ENCODE data around the gene FAM174C.

FAM174C gene

DNA sequence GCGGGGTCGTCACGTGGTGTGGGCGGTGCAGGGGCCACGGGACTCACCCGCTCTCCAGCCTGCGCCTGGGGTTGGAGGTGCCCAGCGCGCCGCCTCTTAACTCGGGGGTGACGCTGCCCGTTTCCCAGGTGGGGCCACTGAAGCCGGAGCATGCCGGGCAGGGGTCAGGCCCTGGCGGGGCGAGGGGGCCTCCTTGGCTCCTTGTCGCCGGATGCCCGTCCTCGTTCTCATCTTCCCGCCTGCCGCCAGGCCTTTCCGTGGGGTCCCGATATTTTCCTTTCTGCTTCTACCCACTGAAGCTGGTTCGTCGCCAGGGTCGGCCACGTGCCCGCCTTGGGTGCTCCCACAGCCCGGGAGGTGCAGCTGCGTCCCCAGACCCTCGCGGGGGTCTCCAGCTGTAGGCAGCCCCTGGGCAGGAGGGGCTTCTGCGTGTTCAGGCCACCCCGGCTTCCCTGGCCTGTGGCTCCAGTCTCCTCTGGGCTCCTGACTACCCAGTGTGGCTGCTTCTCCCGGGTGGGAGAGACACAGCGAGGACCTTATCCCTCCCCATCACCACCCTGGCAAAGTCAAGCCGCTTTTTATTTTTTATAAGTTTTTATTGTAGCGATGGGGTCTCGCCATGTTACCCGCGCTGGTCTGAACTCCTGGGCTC, 772 bp downstream of the FAM174C start:
- no peak for DNase-seq

DNA sequence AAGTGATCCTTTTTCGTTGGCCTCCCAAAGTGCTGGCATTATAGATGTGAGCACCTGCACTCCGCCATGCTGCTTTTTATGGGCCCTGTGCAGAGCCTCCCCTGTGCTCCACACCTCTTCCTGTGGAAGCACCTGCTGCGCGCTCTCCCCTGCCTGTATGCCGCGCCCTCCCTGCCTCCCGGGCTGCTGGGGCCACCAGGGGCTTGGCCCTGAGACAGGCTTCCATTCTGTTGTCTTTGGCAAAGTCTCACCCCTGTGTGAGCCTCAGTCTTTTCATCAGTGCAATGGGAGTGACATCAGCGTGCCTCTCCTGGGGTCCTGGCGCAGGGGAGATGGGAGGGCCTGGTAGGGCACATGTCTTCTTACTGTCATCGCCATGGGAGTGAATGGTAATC, 1.3 kb downstream of the FAM174C start:
- no peak for DNase-seq

DNA sequence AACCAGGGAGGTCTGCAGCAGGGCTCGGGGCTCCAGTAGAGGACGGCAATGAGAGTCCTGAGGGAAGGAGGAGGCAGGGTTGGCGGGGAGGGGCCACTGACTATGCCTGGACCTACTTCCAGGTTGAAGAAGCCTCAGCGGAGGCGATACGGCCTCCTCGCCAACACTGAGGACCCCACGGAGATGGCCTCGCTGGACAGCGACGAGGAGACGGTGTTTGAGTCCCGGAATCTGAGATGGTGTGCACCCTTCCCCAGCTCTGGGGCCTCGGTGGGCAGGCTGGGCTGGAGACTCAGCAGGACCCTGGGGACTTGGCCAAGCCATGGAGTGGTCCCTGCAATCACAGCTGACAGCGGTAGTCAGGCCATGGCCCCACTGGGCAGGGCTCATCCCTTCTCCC, 1.7 kb downstream of the FAM174C start:
- no peak for DNase-seq

DNA sequence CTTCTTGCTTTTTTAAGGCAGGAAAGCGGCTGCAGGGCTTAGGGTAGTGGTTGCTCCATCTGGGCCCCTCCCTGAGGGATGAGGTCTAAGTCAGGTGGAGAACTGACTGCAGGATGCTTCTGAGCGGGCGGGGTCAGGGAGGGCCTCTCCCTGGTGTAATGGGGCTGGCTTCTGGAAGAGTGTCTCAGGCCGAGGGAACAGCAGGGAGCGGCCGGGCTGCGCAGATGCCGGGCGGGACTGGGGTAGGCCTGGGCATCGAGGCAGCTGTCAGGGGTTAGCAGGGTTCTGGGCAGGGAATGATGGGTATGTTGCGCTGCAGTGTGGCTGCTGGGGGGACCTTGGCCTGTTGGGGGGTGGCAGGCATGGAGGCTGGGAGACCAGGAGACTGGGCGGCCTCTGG, 2.7 kb downstream of the FAM174C start:
- DNase-seq = no peak

DNA sequence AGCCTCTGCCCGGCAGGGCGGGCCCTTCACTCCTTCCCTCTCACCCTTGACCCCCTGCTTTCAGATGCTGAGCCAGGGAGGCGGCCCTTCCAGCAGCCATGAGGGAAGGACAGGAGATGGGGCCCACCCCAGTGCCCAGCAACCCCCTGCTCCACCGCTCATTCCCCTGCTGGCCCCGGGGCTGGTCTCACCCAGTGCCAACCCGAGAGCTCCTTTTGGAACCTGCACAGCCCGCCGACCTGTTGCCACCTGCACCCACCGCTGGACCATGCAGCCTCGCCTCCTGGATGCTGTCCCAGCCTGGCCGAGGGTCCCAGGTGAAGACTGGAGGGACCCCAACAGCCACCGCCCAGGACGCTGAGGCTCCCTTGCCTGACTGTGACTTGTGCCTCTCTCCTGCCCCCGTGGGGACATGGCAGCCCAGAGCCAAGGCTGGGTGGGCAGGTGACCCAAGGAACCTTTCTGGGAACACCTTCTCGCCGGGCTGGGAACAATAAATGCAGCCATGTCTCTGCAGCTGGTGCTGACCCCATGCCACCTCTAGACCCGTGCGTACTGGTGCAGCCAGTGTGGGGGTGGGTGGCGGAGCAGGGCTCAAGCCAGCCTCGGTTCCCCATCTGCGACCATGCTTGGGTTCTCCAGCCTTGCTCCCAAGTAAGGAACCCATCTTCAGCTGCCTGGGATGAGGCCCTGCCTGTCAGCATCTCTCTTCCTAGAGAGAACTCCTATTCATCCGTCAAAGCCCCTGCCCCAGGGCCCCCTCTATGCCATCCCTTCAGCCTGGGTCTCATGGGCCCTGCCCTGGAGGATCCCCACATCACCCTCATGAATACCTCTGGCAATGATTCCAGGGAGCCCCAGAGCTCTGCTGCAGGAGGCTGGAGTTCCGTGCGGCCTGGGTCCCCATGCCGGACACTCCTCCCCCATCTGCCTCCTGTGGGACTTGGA, 3.7 kb downstream of the FAM174C start:
- DNase-seq = no peak

DNA sequence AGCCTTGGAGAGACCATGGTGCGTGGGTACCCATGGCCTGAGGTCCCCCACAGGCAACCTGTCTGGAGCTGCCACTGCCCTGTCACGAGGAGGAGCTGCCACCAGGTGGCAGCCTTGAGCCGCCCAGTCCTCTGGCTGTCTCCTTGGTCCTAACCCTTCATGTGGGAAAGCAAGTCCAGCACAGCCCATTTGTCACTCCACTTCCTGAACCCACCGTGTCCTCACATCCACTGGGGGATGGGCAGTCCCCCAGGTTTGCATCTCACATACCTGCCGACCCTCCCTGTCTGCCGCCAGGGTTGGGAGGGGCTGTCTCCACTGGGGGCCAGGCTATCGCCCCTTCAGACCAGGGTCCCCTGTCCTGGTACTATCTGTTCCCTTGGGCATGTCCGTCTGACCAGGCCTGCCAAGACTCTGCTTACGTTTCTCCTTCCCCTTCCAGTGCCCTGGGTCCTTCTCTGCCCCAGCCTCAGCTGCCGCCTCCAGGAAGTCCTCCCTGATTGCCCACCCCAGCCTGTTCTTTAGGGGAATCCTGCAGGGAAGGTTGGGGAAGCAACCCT, 4.5 kb downstream of the FAM174C start:
- DNase-seq = peak; percentile 78

DNA sequence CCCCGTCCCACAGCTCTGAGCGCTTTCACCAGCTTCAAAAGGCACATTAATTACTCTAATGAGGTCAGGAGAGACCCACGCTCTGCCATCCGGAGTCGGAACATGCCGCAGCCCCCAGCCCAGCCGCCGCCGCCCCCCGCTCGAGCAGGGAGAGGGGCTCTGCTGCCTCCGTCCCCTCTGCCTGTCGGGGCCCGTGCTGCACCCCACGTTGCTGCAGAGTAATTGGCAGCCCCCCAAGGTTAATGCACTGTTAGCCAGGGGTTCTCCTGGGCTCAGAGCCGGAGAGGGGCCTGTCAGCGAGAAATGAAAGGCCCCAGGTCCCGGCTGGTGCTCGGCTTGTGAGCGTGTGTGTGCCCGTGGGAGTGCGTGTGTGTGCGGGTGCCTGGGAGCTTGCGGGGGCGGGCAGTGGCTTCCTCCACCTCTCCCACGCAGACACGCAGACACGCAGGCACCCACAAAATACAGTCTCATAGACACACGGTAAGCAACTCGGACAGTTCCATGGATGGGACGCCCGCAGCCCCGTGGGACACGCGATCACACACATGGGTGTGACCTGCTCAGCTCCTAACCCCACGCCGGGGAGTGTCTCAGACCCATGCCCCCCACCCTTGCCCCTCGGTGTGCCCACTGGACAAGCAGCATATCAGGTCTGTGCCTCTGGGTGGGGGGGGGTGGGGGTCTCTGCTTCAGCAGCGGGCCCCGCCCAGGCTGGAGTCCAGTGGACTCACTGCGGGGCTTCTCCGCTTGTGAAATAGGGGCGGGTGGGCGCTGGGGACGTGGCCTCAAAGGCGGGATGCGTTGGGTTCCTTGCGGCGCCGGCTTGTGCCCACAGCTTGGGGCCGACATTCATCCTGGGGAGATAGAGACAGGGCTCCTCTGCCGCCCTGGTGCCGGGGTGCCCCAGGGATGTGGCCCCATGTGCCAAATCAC, 5.6 kb downstream of the FAM174C start:
- DNase-seq = no peak

DNA sequence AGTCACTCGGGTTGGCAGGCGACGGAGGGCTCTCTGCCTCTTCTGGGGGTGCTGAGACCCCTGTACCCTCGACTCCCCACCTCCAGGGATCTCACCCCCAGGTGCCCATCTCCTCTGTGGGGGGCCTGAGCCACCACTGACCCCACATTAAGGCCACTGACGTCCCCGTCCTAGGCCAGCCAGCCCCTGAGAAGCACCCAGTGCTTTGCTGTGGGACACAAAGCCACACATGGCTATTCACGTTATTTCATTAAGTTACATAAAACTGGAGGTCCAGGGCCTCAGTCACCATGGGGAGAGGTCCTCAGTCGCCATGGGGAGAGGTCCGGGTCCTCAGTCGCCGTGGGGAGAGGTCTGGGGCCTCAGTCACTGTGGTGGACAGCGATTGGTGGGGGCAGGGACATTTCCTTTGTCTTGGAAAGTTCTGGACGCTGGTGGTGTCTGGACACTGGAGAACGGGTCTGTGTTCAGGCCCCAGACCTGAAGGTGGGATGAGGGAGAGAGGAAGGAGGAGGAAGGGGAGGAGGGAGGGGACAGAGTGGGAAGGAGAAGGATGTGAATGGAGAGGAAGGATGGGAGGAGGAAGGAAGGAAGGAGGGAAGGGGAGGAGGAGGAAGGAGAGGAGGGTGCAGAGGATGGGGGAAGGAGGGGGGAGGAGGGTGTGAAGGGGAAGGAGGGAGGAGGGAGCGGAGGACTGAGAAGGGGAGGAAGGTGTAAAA, 6.4 kb downstream of the FAM174C start:
- DNase-seq = no peak

DNA sequence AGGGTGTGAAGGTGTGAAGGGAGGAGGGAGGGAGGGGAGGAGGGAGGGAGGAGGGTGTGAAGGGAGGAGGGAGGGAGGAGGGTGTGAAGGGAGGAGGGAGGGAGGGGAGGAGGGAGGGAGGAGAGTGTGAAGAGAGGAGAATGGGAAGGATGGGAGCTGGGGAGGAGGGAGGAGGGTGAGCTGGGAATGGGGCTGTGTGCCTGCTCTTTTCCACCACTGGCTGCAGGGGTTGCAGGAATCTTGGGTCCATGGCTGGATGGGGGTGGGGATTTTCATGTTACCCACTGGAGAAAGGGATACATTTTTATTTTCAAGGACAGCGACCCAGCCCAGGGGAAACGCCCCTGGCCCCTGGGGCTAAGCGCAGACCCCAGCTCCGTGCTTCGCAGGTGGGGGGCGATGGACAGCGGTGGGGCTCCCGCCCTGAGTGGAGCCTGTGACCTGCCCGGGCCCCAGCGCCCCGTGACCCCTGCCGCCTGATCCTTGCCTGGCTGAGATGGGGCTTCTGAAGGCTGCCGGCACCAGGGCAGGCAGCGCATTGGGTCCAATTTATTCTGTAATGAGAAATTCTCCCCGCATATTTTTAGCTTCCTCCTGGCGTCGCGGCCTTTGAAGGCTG, 7.4 kb downstream of the FAM174C start:
- no peak for DNase-seq

DNA sequence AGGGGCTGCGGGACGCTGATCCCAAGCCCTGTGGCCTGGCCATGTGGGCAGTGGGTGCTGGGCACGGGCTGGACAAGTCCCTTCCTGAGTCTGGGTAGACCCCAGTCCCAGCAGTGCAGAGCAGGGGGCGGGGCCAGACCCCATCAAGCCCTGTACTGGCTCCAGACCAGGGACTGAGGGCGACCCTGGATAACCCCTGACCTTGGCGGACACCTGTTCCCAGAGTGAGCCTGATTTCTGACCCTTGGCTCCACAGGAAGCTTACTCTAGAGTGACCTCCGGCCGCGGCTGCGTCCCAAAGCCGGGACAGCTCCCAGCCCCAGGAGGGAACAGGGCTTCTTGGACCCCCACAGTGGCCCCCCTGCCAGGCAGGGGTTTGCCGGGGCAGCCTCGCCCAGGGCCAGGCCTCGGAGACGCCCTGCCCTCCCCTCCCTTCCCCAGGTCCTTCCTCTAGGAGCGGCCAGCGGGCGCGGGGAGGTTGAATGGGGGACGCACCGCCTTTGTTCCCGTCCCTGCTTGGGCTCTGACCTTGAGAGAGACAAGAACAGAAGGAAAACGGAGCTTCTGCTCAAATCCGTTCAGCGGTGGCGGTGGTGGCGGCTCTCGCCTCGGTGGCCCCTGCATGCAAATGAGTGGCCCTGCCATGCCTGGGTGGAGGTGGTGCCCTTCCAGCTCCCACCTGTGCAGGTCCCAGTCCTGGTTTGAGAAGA, 8.0 kb downstream of the FAM174C start:
- no peak for DNase-seq

DNA sequence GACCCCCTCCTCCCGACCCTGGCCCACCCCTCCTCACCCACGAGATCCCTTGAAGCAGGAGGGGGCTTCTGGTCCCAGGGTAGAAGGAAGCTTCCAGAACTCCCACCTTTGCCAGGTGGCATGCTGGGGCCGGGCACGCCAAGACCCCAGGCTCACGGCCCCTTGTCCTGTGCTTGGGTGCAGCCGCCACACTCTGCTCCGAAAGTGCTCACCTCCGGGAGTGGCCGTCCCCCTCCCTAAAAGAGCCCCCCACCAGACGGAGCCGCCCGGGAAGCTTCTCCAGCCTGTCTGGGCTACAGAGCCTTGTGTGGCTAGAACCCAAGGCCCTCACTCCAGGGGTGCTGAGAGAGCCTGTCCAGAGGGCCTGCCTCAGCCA, 8.6 kb downstream of the FAM174C start:
- no peak for DNase-seq

DNA sequence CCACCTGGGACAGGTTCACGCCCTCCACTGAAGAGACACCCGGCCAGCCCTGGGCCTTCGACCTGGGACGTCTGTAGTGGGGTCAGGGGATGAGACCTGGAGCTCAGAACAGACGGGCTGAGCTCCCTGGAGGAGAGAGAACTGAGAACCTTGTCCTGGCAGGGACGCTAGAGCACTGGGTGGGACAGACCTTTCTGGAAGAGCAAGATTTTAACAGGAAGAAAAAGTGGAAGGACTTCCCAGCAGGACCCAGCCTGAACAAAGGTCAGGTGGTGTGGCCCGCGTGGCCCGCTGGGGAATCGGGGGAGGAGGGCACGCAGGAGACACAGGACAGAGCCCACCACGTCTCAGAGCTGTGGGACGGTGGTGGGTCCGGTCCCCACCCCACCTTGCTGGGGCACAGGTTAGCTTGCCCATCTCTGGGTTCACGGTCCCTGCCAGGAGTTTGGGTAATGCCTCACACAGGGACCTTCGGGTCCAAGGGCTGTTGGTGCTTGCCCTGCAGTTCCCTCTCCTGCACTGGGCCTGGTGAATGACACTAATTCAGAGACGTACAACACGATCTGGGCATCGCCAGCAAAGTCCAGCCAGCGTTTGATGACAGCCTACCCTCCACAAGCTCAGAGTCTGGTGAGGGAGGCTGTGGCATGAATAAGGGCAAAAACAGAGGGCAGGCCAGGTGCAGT, 9.1 kb downstream of the FAM174C start:
- DNase-seq = no peak

DNA sequence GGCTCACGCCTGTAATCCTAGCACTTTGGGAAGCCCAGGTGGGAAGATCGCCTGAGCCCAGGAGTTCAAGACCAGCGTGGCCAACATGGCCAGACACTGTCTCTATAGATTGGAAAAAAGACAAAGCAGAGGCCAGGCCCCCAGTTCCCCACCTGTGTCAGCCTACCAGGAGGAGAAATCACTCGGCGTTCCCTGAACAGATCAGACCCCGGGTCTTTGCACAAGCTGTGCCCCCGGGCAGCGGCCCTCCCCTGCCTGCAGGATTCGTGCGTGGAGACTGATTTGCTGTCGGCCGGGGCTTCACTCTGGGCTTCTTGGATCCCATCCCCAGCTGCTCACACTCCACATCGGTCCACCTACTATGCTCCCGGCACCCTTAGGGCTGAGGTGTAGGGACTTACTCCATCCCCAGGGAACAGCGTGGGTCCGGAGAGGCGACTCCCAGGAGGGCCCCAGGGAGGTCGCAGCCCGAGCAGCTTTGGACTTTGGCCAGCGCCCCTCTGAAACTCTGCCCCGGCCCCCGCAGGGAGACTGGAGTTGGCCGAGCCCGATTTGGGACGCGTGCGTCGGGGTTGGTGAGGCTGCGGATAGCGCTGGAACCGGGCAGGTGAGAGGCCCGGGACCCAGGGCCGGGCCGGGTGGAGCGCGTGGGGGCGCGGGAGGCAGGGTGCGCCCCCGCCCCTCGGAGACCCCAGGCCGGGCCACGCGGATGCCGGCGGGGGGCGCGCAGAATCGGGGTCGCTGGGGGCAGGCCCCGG, 9.8 kb downstream of the FAM174C start:
- DNase-seq = no peak

DNA sequence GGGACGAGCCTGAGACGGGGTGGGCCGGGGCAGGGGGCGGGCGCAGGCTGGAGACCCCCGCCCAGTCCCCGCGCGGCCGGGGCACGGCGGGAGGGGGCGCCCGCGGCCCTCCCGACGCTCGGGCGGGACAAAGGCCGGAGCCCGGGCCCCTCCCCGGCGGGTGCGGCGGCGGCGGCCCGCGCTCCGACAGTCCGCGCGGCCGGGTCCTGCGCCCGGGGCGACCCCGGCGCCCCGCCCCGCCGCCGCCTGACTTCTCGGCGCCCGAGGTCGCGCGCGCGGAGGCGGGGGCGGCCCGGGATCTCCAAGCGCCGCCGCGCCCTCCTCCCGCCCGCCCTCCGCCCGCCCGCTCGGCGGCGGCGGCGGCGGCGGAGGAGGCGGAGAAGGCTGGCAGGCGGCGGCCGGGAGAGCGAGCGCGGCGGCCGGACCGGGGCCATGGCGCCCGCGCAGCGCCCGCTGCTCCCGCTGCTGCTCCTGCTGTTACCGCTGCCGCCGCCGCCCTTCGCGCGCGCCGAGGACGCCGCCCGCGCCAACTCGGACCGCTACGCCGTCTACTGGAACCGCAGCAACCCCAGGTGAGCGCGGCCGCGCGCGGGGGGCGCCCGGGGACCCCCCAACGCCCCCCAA, 10.5 kb downstream of the FAM174C start, which contains the start of gene EFNA2:
Gene EFNA2, plus strand, starts transcription at position 137 of the 624 bp plus-strand sequence. Its CDS starts 296 bp downstream, at position 433.
- DNase-seq = no peak

DNA sequence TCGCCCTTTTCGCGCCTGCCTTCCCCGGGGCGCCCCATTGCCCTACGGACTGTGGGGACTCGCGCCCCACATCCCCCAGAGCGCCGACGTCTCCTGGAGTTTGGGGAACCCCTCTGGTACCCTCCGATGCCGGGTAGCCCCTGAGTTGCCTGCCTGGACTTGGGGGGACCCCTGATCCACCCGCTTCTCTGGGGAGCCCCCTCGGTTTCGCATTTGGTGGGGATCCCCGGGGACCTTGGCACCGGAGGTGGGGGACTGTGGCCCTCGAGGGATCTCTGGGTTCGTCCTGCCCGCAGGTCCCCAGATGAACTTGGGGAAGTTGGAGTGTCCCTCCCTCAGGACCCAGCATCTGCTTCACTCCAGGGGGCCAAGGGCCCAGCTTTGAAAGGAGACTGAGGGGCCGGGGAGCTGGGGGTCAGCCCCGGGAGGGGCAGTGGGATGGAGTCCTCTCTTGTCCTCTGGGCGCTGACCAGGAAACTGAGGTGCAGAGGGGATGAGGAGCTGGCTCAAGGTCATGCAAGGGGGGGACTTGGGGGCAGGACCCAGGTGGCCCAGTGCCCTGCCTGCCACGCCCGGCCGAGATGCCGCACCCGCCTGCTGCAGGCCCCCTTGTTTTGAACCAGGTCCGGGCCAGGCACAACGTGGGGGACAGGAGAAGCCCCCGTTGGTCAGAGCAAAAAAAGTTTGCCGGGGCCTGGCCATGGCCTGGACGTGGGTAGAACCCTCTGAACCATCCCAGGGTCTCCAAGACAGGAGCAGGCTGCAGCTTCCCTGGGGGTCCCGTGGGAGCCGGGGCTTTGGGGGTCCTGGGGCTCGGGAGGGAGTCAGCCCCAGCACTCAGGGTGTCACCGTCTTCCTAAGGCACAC, 11.4 kb downstream of the FAM174C start:
- no peak for DNase-seq

DNA sequence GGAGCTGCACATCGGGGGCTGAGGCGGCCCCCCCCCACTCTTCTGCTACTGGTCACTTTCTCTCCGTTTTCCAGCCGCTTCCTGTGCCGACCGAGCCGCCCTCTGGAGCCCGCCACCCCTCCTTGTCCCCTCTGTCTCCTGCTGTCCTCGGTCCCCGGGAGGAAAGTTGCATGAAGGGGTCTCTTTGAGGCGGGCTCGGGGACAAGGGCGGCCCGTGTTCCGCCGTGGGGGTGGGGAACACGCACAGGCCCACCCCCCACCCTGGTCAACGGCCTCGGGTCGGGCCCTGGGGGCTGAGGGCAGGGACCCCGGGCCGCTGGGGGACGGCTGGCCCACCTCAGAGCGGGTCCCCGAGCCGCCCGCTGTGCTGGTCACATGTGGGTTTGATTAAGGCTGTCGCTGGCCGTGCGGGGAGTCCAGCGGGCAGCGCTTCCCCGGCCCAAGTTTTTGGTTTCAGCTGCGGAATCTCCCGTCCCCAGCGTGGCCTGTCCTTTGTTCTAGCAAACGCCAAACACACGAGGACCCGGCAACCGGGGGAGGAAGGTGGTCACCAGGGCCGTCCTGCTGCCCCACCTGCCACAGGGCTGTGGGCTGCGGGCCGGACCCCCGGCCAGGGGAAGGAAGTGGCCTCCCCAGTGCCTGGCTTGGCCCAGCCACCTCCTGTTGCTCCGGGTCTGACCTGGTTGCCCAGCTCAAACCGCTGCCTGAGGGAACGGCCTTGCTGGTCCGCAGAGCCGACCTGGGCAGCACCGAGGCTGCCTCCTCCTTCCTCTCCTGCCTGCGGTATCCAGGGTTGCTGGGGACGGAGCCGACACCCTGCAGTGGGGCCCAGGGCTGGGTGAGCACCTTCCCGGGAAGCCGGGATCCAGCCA, 12.3 kb downstream of the FAM174C start:
- no peak for DNase-seq

DNA sequence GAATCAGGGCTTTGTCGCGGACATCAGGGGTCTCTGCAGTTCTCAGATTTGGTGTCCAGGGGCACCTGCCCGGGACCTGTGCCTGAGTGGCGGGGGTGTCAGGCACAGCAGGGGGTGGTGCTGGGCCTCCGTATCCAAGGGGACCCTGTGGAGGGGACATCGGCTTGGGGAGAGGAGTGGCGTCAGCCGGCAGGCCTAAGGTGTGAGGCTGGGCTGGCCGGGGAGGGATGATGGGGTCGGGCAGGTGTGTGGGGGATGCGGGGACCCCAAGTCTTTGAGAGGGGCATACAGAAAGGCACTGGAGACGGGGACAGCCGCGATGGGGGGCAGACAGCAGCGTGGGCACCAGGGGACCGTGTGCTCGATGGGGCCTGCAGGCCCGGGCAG, 12.9 kb downstream of the FAM174C start:
- DNase-seq = no peak

Data from NCI-H1436 (cell line).